ENCODE measurements around the gene CELSR1.

The CELSR1 gene

GRCh38 chr22:46370584-46371291 lies 166.7 kb downstream of the CELSR1 start:
- DNase-seq (ENCODE audit: extremely low read depth in 1 of 2, low read depth in 1 of 2): peak in 1 of 2 donors; percentile 7

GRCh38 chr22:46369716-46370583 lies 167.5 kb downstream of the CELSR1 start:
- no peak for DNase-seq (ENCODE audit: extremely low read depth in 1 of 2, low read depth in 1 of 2)

GRCh38 chr22:46368871-46369715 lies 168.3 kb downstream of the CELSR1 start:
- no peak for DNase-seq (ENCODE audit: extremely low read depth in 1 of 2, low read depth in 1 of 2)

- DNase-seq (ENCODE audit: extremely low read depth in 1 of 2, low read depth in 1 of 2): no peak
Observed at GRCh38 chr22:46368422-46368821, 169.0 kb downstream of the CELSR1 start.

- peak; percentile 33 to 44 for DNase-seq (ENCODE audit: extremely low read depth in 1 of 2, low read depth in 1 of 2)
Observed at GRCh38 chr22:46367707-46368191, 169.7 kb downstream of the CELSR1 start.

- DNase-seq (ENCODE audit: extremely low read depth in 1 of 2, low read depth in 1 of 2): no peak
Observed at GRCh38 chr22:46366801-46367706, 170.4 kb downstream of the CELSR1 start.

GRCh38 chr22:46366327-46366731 lies 171.1 kb downstream of the CELSR1 start:
- no peak for DNase-seq (ENCODE audit: extremely low read depth in 1 of 2, low read depth in 1 of 2)

GRCh38 chr22:46365166-46365624 lies 172.2 kb downstream of the CELSR1 start:
- no peak for DNase-seq (ENCODE audit: extremely low read depth in 1 of 2, low read depth in 1 of 2)

- no peak for DNase-seq (ENCODE audit: extremely low read depth in 1 of 2, low read depth in 1 of 2)
Observed at GRCh38 chr22:46364341-46365165, 172.9 kb downstream of the CELSR1 start.

- no peak for DNase-seq (ENCODE audit: extremely low read depth in 1 of 2, low read depth in 1 of 2)
Observed at GRCh38 chr22:46363611-46364321, 173.7 kb downstream of the CELSR1 start.

GRCh38 chr22:46362934-46363515 lies 174.4 kb downstream of the CELSR1 start:
- no peak for DNase-seq (ENCODE audit: extremely low read depth in 1 of 2, low read depth in 1 of 2)

- DNase-seq (ENCODE audit: extremely low read depth in 1 of 2, low read depth in 1 of 2): no peak
Observed at GRCh38 chr22:46362203-46362933, 175.1 kb downstream of the CELSR1 start.

GRCh38 chr22:46361826-46362202 lies 175.6 kb downstream of the CELSR1 start:
- DNase-seq (ENCODE audit: extremely low read depth in 1 of 2, low read depth in 1 of 2): no peak

GRCh38 chr22:46360891-46361290 lies 176.5 kb downstream of the CELSR1 start:
- no peak for DNase-seq (ENCODE audit: extremely low read depth in 1 of 2, low read depth in 1 of 2)

- no peak for DNase-seq (ENCODE audit: extremely low read depth in 1 of 2, low read depth in 1 of 2)
Observed at GRCh38 chr22:46360097-46360496, 177.3 kb downstream of the CELSR1 start.

GRCh38 chr22:46359362-46359761 lies 178.1 kb downstream of the CELSR1 start:
- no peak for DNase-seq (ENCODE audit: extremely low read depth in 1 of 2, low read depth in 1 of 2)

- no peak for DNase-seq (ENCODE audit: extremely low read depth in 1 of 2, low read depth in 1 of 2)
Observed at GRCh38 chr22:46358766-46359165, 178.7 kb downstream of the CELSR1 start.

All from stimulated activated CD8-positive, alpha-beta memory T cell treated with anti-CD3 and anti-CD28 coated beads, Interleukin-7, amount 100 ng/mL, for 48 hours (primary cell).